H9 (cell line): ENCODE data around the gene ATCAY. TPM values are rescaled to one million over a fixed set of nuclear protein-coding genes. Genes with fewer than 3 reads are reported as not detected.

Experiments used
- DNase-seq: peaks from one replicate; pipeline ENCODE4 v3.0.0-alpha.2; 2017
- H2AFZ ChIP-seq: one replicate; pipeline ENCODE4 v1.6.1; 2013; ENCODE audit warnings: mild to moderate bottlenecking, low read length, control low read depth, moderate library complexity
- H2AK5ac ChIP-seq: 2 replicates; pipeline ENCODE4 v1.6.1; 2013; ENCODE audit warnings: low read length, control low read depth, mixed read lengths; ENCODE audit not compliant: insufficient read length
- H2BK120ac ChIP-seq: one replicate; pipeline ENCODE4 v1.6.1; 2013; ENCODE audit warnings: low read depth, mild to moderate bottlenecking, low read length, control low read depth, inconsistent platforms; ENCODE audit not compliant: poor library complexity, severe bottlenecking
- H2BK12ac ChIP-seq: 2 replicates; pipeline ENCODE4 v1.6.1; 2013; ENCODE audit warnings: low read length, control low read depth, mixed read lengths, low read depth; ENCODE audit not compliant: insufficient read length
- H2BK15ac ChIP-seq: 2 replicates; pipeline ENCODE4 v1.6.1; 2013; ENCODE audit warnings: low read depth, low read length, control low read depth
- H2BK20ac ChIP-seq: one replicate; pipeline ENCODE4 v1.6.1; 2013; ENCODE audit warnings: low read depth, mild to moderate bottlenecking, low read length, control low read depth, inconsistent platforms; ENCODE audit not compliant: poor library complexity, severe bottlenecking
- H2BK5ac ChIP-seq: 2 replicates; pipeline ENCODE4 v1.6.1; 2013; ENCODE audit warnings: low read length, control low read depth, mixed read lengths; ENCODE audit not compliant: insufficient read length
- H3K14ac ChIP-seq: 2 replicates; pipeline ENCODE4 v1.6.1; 2013; ENCODE audit warnings: low read length, control low read depth; ENCODE audit not compliant: insufficient read depth
- H3K18ac ChIP-seq: 2 replicates; pipeline ENCODE4 v1.6.1; 2013; ENCODE audit warnings: low read depth, mild to moderate bottlenecking, mixed read lengths, low read length, control low read depth; ENCODE audit not compliant: insufficient read length
- H3K23ac ChIP-seq: 2 replicates; pipeline ENCODE4 v1.6.1; 2013; ENCODE audit warnings: low read length, control low read depth, mixed read lengths, low read depth; ENCODE audit not compliant: insufficient read length
- H3K23me2 ChIP-seq: 2 replicates; pipeline ENCODE4 v1.6.1; 2013; ENCODE audit warnings: low read depth, mild to moderate bottlenecking, mixed read lengths, low read length, control low read depth; ENCODE audit not compliant: insufficient read length, poor library complexity, severe bottlenecking
- H3K27ac ChIP-seq: 2 replicates; pipeline ENCODE4 v1.5.1; 2013; ENCODE audit warnings: low read length, control low read depth, mixed read lengths, low read depth; ENCODE audit not compliant: insufficient read length
- H3K27me3 ChIP-seq: 2 replicates; pipeline ENCODE4 v1.6.1; 2013; ENCODE audit warnings: low read length, control low read depth, inconsistent platforms; ENCODE audit not compliant: insufficient read depth
- H3K4ac ChIP-seq: 2 replicates; pipeline ENCODE4 v1.6.1; 2013; ENCODE audit warnings: low read depth, mild to moderate bottlenecking, control low read depth, inconsistent platforms, low read length, moderate library complexity
- H3K4me1 ChIP-seq: 2 replicates; pipeline ENCODE4 v1.6.1; 2013; ENCODE audit warnings: low read length, control low read depth, inconsistent platforms; ENCODE audit not compliant: insufficient read depth
- H3K4me2 ChIP-seq: 2 replicates; pipeline ENCODE4 v1.6.1; 2013; ENCODE audit warnings: low read length, control low read depth, mixed read lengths; ENCODE audit not compliant: insufficient read length, insufficient read depth
- H3K56ac ChIP-seq: 2 replicates; pipeline ENCODE4 v1.6.1; 2013; ENCODE audit warnings: low read depth, mild to moderate bottlenecking, mixed read lengths, low read length, control low read depth; ENCODE audit not compliant: insufficient read length
- H3K79me1 ChIP-seq: 2 replicates; pipeline ENCODE4 v1.6.1; 2013; ENCODE audit warnings: low read depth, mild to moderate bottlenecking, moderate library complexity, low read length, control low read depth, inconsistent platforms; ENCODE audit not compliant: insufficient read depth, poor library complexity, severe bottlenecking
- H3K79me2 ChIP-seq: 2 replicates; pipeline ENCODE4 v1.6.1; 2013; ENCODE audit warnings: low read length, control low read depth, inconsistent platforms; ENCODE audit not compliant: insufficient read depth
- H3K9ac ChIP-seq: 2 replicates; pipeline ENCODE4 v1.6.1; 2013; ENCODE audit warnings: low read length, control low read depth, mixed read lengths; ENCODE audit not compliant: insufficient read length; ENCODE audit errors: extremely low read depth
- H3K9me3 ChIP-seq: one replicate; pipeline ENCODE4 v1.6.1; 2013; ENCODE audit warnings: low read depth, low read length, inconsistent platforms; ENCODE audit not compliant: control insufficient read depth
- H3T11ph ChIP-seq: one replicate; pipeline ENCODE4 v1.6.1; 2013; ENCODE audit warnings: mild to moderate bottlenecking, low read length, control low read depth, inconsistent platforms
- H4K20me1 ChIP-seq: one replicate; pipeline ENCODE4 v1.6.1; 2013; ENCODE audit not compliant: control insufficient read depth, insufficient read length, insufficient read depth
- H4K5ac ChIP-seq: 2 replicates; pipeline ENCODE4 v1.6.1; 2013; ENCODE audit warnings: low read depth, mild to moderate bottlenecking, mixed read lengths, low read length, control low read depth; ENCODE audit not compliant: insufficient read length
- H4K8ac ChIP-seq: replicated peaks from 2 replicates; pipeline ENCODE4 v1.6.1; 2013; ENCODE audit warnings: low read length, control low read depth, mixed read lengths, low read depth; ENCODE audit not compliant: insufficient read length
- H4K91ac ChIP-seq: 2 replicates; pipeline ENCODE4 v1.6.1; 2013; ENCODE audit warnings: low read depth, mild to moderate bottlenecking, moderate library complexity, mixed read lengths, low read length, control low read depth; ENCODE audit not compliant: insufficient read length
- H3K27ac Mint-ChIP-seq, 3 experiments: 2 replicates in 2 of 3; 3 replicates in 1 of 3; pipeline ENCODE4 v1.8.0; 2020 to 2021; ENCODE audit warnings: mixed read lengths in 3 of 3, mild to moderate bottlenecking in 1 of 3, moderate library complexity in 1 of 3
- H3K27me3 Mint-ChIP-seq: 2 replicates; pipeline ENCODE4 v1.8.0; 2021; ENCODE audit warnings: low read depth, mild to moderate bottlenecking, moderate library complexity, mixed read lengths
- H3K36me3 Mint-ChIP-seq, 3 experiments: 2 replicates in 2 of 3; 3 replicates in 1 of 3; pipeline ENCODE4 v1.8.0; 2020 to 2021; ENCODE audit warnings: low read depth in 3 of 3, mixed read lengths in 3 of 3; ENCODE audit not compliant: insufficient read depth in 1 of 3
- H3K4me1 Mint-ChIP-seq, 2 experiments: 2 replicates each; pipeline ENCODE4 v1.8.0; 2020; ENCODE audit warnings: mixed read lengths in 2 of 2
- H3K4me3 Mint-ChIP-seq, 2 experiments: 2 replicates in 1 of 2; 3 replicates in 1 of 2; pipeline ENCODE4 v1.8.0; 2020 to 2021; ENCODE audit warnings: mild to moderate bottlenecking in 2 of 2, mixed read lengths in 2 of 2, moderate library complexity in 1 of 2
- H3K9me3 Mint-ChIP-seq, 2 experiments: 2 replicates in 1 of 2; 3 replicates in 1 of 2; pipeline ENCODE4 v1.8.0; 2020; ENCODE audit warnings: mild to moderate bottlenecking in 2 of 2, mixed read lengths in 2 of 2, moderate library complexity in 1 of 2
- WGBS: extraction: QIAGEN DNeasy Blood & Tissue Kit; methylation state at CpG from one replicate; pipeline ENCODE4 v1.1.7; 2013; ENCODE audit warnings: missing lambda C conversion rate, low lambda C conversion rate, mixed read lengths; ENCODE audit not compliant: insufficient read length; ENCODE audit errors: extremely low coverage; 5-methylcytosine and 5-hydroxymethylcytosine counted together
- total RNA-seq: library from RNA; stranded (reverse); gene quantifications from 2 replicates; pipeline ENCODE4 v1.2.1, GENCODE V29; 2021
- TF ChIP-seq, protein P1 (sequence below): fragments of 200-600 bp; sonication (generic); conservative IDR thresholded peaks from 3 replicates; pipeline ENCODE4 v1.8.0; 2021; ENCODE audit warnings: antibody characterized with exemption, mild to moderate bottlenecking

Gene ATCAY
- total RNA-seq, 1 experiment from 2014 or later = 12.2 TPM

GRCh38 chr19:3839941-3840340 lies 40.5 kb upstream of the ATCAY start:
- no peak overlapping the region for H3K23ac ChIP-seq
- H3K79me2 ChIP-seq = no peaks in the 10 kb centered on the region
- no peaks in the 10 kb centered on the region; the same call in 1 of the 2 replicates for H3K4me1 ChIP-seq
- H3K4me3 Mint-ChIP-seq = no peak overlapping the region
- H3K4ac ChIP-seq = no peak overlapping the region
- H3T11ph ChIP-seq = no peak overlapping the region
- no peak overlapping the region for H4K91ac ChIP-seq
- H3K27ac ChIP-seq = no peak overlapping the region
- no peak overlapping the region for H2BK20ac ChIP-seq
- no peak overlapping the region for H3K56ac ChIP-seq
- no peak overlapping the region for H3K4me2 ChIP-seq
- H3K36me3 Mint-ChIP-seq = peaks cover 0 to 4% (median 4%) of the 10 kb centered on the region in 3 experiments; a peak in 3 of 7 replicates
- no peaks in the 10 kb centered on the region for H3K4me1 Mint-ChIP-seq
- H3K9me3 Mint-ChIP-seq = peaks cover 13 to 14% of the 10 kb centered on the region in 2 experiments; a peak in 4 of 5 replicates
- TF ChIP-seq, protein P1, sequence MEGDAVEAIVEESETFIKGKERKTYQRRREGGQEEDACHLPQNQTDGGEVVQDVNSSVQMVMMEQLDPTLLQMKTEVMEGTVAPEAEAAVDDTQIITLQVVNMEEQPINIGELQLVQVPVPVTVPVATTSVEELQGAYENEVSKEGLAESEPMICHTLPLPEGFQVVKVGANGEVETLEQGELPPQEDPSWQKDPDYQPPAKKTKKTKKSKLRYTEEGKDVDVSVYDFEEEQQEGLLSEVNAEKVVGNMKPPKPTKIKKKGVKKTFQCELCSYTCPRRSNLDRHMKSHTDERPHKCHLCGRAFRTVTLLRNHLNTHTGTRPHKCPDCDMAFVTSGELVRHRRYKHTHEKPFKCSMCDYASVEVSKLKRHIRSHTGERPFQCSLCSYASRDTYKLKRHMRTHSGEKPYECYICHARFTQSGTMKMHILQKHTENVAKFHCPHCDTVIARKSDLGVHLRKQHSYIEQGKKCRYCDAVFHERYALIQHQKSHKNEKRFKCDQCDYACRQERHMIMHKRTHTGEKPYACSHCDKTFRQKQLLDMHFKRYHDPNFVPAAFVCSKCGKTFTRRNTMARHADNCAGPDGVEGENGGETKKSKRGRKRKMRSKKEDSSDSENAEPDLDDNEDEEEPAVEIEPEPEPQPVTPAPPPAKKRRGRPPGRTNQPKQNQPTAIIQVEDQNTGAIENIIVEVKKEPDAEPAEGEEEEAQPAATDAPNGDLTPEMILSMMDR = no peak
- H2AFZ ChIP-seq = no peak overlapping the region
- peaks cover 13% of the 10 kb centered on the region for H3K27me3 Mint-ChIP-seq
- H3K18ac ChIP-seq = no peak overlapping the region
- no peak overlapping the region for H2BK12ac ChIP-seq
- no peak overlapping the region for H2BK120ac ChIP-seq
- no peak overlapping the region for H4K5ac ChIP-seq
- WGBS = no CpG with 5 or more reads among the region's 13 CpGs
- no peak overlapping the region for H2BK15ac ChIP-seq
- no peak overlapping the region for H3K14ac ChIP-seq
- no peak overlapping the region for H2BK5ac ChIP-seq
- H3K27me3 ChIP-seq = no peaks in the 10 kb centered on the region
- H3K79me1 ChIP-seq = no peaks in the 10 kb centered on the region
- no peaks in the 10 kb centered on the region for H4K20me1 ChIP-seq
- H4K8ac ChIP-seq = no peak overlapping the region
- no peaks in the 10 kb centered on the region for H3K9me3 ChIP-seq
- no peak overlapping the region for H3K9ac ChIP-seq
- DNase-seq = no peak
- no peak overlapping the region for H2AK5ac ChIP-seq
- H3K27ac Mint-ChIP-seq = no peak overlapping the region; a peak in 1 of 7 replicates
- H3K23me2 ChIP-seq = no peaks in the 10 kb centered on the region
